Glutamatergic neuron (in vitro differentiated cells): ENCODE data around the gene GJC2. TPM values are rescaled to one million over a fixed set of nuclear protein-coding genes. Genes with fewer than 3 reads are reported as not detected.

Experiments used
- DNase-seq: peaks from one replicate; pipeline ENCODE4 v3.0.0; 2022
- H3K27ac Mint-ChIP-seq: one replicate; pipeline ENCODE4 v1.8.0; 2020; ENCODE audit warnings: mild to moderate bottlenecking, mixed read lengths, inconsistent platforms; ENCODE audit not compliant: unreplicated experiment
- H3K27me3 Mint-ChIP-seq: one replicate; pipeline ENCODE4 v1.8.0; 2020; ENCODE audit warnings: mild to moderate bottlenecking, moderate library complexity, mixed read lengths, inconsistent platforms; ENCODE audit not compliant: unreplicated experiment
- H3K36me3 Mint-ChIP-seq: one replicate; pipeline ENCODE4 v1.8.0; 2020; ENCODE audit warnings: mild to moderate bottlenecking, mixed read lengths, inconsistent platforms; ENCODE audit not compliant: unreplicated experiment
- H3K4me1 Mint-ChIP-seq: one replicate; pipeline ENCODE4 v1.8.0; 2020; ENCODE audit warnings: mild to moderate bottlenecking, low read depth, mixed read lengths, inconsistent platforms; ENCODE audit not compliant: unreplicated experiment
- H3K4me3 Mint-ChIP-seq: one replicate; pipeline ENCODE4 v1.8.0; 2020; ENCODE audit warnings: mild to moderate bottlenecking, mixed read lengths, inconsistent platforms; ENCODE audit not compliant: unreplicated experiment
- H3K9me3 Mint-ChIP-seq: one replicate; pipeline ENCODE4 v1.8.0; 2020; ENCODE audit warnings: mild to moderate bottlenecking, moderate library complexity, mixed read lengths, inconsistent platforms; ENCODE audit not compliant: unreplicated experiment
- total RNA-seq: library from RNA; stranded (reverse); fragmentation: NEBNext Ultra II Directional; extraction: Animal tissue kit (Norgen Biotek cat#: 25700); gene quantifications from one replicate; pipeline ENCODE4 v1.2.1, GENCODE V29; 2021; ENCODE audit not compliant: unreplicated experiment
- TF ChIP-seq, protein P1 (sequence below): fragments of 200-600 bp; sonication (generic); IDR thresholded peaks from one replicate; pipeline ENCODE4 v1.5.0; 2021; ENCODE audit not compliant: partially characterized antibody, unreplicated experiment

GJC2 gene
- total RNA-seq, 1 donor from 2014 or later, result 3.0 TPM

DNA sequence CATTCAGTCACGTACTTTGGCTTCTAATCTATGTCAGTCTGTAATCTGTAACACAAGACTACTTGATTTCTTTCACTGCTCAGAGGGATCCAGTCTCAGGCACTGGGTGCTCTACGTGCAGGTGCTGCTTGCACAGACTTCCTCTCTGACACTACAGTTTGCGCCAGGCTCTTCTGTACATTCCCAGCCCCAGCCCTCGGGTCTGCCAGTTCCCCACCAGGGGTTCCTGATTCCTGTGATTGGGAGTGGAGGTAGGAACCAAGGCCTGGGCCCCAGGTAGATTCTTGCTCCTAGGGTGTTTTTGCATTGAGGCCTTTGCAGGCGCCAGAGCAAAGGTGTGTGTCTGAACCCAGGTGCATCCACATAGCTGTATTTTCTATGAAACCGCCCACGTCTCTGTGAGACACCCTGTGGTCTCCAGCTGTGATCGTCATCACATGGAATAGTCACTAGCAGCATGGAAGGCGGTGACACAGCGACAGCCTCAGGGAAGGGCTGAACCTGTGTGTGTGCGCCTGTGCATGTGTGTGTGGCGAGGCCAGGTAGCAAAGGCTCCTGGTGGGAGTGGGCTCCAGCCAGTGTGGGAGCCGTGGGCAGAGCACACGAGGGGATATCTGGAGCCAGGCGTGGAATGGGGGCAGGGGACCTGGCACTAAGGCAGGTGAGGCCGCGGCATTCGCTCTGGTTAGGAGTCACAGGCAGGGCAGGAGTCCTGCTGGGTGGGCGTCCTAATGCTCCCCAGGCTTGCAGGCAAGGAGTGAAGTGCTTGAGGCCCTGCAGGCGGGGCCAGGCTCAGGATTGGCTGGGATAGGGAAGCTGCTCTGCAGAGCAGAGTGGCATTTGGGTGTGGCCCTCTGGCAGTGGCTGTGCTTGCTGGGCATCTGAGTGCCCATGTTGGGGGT is 5.2 kb downstream of the GJC2 start:
- Mint-ChIP-seq H3K27me3 (peaks cover 5% of the 10 kb centered on the region), H3K9me3 (no peaks in the 10 kb centered on the region), H3K4me1 (no peaks in the 10 kb centered on the region), H3K27ac (no peak overlapping the region), H3K36me3 (no peaks in the 10 kb centered on the region), H3K4me3 (no peak overlapping the region)
- TF ChIP-seq, protein P1, sequence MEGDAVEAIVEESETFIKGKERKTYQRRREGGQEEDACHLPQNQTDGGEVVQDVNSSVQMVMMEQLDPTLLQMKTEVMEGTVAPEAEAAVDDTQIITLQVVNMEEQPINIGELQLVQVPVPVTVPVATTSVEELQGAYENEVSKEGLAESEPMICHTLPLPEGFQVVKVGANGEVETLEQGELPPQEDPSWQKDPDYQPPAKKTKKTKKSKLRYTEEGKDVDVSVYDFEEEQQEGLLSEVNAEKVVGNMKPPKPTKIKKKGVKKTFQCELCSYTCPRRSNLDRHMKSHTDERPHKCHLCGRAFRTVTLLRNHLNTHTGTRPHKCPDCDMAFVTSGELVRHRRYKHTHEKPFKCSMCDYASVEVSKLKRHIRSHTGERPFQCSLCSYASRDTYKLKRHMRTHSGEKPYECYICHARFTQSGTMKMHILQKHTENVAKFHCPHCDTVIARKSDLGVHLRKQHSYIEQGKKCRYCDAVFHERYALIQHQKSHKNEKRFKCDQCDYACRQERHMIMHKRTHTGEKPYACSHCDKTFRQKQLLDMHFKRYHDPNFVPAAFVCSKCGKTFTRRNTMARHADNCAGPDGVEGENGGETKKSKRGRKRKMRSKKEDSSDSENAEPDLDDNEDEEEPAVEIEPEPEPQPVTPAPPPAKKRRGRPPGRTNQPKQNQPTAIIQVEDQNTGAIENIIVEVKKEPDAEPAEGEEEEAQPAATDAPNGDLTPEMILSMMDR, result no peak
- DNase-seq, result no peak

DNA sequence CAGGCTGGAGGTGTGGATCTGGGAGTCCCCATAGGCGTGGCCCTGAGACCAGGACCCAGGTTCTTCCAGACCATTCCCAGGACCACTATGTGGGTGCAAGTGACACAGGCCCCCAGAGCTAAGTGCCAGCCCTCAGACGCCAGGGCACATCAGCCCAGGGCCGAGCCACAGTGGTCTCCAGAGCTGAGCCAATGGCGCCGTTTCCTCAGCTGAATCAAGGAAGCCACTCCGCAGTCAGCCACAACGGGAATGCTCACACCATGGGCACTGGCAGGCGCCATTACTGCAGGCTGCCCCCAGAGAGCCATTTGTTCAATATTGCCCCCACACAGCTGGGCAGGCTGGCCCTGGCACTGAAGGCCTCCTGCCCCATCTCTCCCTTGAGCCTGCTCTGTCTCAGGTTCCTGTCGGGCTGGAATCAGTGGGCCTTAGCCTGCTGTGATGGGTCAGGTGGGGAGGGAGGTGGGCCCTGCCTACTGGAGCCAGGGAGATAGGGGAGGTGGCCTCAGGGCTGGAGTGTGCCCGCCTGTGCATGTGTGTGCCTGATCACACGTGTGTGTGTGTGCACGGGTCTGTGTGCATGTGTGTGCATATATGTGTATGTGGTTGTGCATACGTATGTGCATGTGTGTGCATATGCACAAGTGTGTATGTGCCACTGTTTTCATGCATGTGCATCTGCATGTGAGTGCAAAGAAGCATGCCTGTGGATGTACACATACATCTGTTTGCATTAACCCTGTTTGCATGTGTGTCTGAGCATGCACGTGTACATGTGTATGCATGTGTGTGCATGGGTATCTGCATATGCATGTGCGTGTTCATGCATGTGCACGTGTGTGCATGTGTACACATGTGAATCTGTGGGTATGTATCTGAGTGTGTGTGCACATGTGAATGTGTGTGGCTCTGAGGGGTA is 6.1 kb downstream of the GJC2 start:
- DNase-seq, result no peak
- no peaks in the 10 kb centered on the region for H3K9me3 Mint-ChIP-seq
- no peaks in the 10 kb centered on the region for H3K4me1 Mint-ChIP-seq
- peaks cover 5% of the 10 kb centered on the region for H3K27me3 Mint-ChIP-seq
- TF ChIP-seq, protein P1, result no peak
- H3K36me3 Mint-ChIP-seq, result no peaks in the 10 kb centered on the region
- H3K27ac Mint-ChIP-seq, result no peak overlapping the region
- H3K4me3 Mint-ChIP-seq, result no peak overlapping the region

DNA sequence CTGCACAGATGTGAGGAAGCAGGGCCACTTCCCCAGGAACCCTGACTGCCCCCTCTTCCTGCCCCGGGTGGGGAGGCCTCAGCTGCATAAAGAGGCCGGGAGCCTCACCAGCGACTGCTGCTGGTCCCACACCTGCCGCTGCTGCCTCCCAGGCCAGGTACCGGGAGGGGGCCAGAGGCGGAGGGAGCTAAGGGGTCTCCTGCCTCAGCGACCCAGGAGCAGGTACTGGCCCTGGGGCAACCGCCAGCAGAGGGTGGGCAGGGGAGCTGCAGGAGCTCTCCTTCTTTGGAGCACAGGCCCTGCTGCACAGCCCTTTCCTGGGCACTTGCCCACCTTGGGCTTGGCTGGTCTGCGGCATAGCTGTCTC is 6.8 kb downstream of the GJC2 start:
- H3K27ac Mint-ChIP-seq, result no peak overlapping the region
- no peaks in the 10 kb centered on the region for H3K9me3 Mint-ChIP-seq
- TF ChIP-seq, protein P1, result no peak
- peaks cover under 1% of the 10 kb centered on the region for H3K4me1 Mint-ChIP-seq
- H3K4me3 Mint-ChIP-seq, result no peak overlapping the region
- H3K36me3 Mint-ChIP-seq, result no peaks in the 10 kb centered on the region
- no peak for DNase-seq
- peaks cover 3% of the 10 kb centered on the region for H3K27me3 Mint-ChIP-seq

DNA sequence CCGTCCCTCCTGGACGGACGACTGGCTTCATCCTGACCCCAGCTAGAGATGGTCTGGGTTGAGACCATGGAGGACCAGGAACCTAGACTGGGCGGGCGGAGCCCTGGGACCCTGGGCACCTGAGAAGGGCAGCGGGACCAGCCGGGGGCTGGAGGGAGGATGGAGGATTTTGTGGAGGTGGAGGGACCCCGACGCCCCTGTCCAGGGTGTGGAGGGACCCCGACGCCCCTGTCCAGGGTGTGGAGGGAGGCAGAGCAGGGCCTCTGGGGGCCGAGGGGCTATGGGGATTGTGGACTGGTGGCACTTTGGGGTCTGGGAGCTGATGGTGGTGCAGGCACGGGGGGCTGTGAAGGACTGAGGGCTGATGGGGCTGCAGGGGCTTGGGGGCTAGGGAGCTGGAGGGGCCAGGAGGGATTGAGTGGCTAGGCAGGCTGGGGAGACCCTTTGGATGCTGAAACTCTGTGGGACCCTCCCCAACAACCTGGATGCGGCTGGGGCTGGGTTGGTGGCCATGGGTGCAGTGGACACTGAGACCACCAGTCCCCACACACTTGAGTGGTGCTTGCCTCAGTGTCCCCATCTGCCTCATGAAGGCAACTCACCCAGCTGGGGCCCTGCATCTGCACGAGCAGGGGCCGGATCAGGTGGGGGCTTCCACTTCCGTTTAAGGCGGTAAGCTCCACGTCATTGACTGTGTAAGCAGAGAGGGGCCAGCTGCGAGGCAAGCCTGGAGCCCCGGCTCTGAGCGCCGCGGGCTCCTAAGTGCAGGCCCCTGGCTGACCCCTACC is 7.4 kb downstream of the GJC2 start:
- H3K27me3 Mint-ChIP-seq, result peaks cover 3% of the 10 kb centered on the region
- no peak overlapping the region for H3K4me3 Mint-ChIP-seq
- TF ChIP-seq, protein P1, result no peak
- no peak overlapping the region for H3K27ac Mint-ChIP-seq
- DNase-seq, result no peak
- peaks cover 6% of the 10 kb centered on the region for H3K4me1 Mint-ChIP-seq
- no peaks in the 10 kb centered on the region for H3K9me3 Mint-ChIP-seq
- H3K36me3 Mint-ChIP-seq, result no peaks in the 10 kb centered on the region
